Gastrocnemius medialis (tissue), 4 donors: ENCODE data around the gene ASB2. TPM values are rescaled to one million over a fixed set of nuclear protein-coding genes. Genes with fewer than 3 reads are reported as not detected.

Experiments used
- ATAC-seq, 2 donors: fragments of 150-250 bp; one replicate each; pipeline ENCODE4 v1.9.1; 2016
- DNase-seq, 2 donors: peaks; one replicate each; pipeline ENCODE4 v3.0.0-alpha.2; 2019
- H3K27ac ChIP-seq, 4 donors: fragments of 200-600 bp; sonication (generic); 1 replicate in 1 of 4; 2 replicates in 3 of 4; pipeline ENCODE4 v1.5.1; 2016 to 2018; ENCODE audit warnings: mild to moderate bottlenecking in 2 of 4, moderate library complexity in 1 of 4
- H3K27me3 ChIP-seq, 3 donors: fragments of 200-600 bp; sonication (generic) in 2 of 3; 1 replicate in 1 of 3; 2 replicates in 2 of 3; pipeline versions ENCODE4 v1.5.1 to v1.6.0; 2016 to 2019; ENCODE audit warnings: mild to moderate bottlenecking in 1 of 3, moderate library complexity in 1 of 3
- H3K36me3 ChIP-seq, 2 donors: fragments of 200-600 bp; sonication (generic) in 1 of 2; one replicate each; pipeline ENCODE4 v1.5.1; 2017 to 2018
- H3K4me1 ChIP-seq, 2 donors: fragments of 200-600 bp; sonication (generic) in 1 of 2; one replicate each; pipeline ENCODE4 v1.5.1; 2016 to 2017; ENCODE audit warnings: mild to moderate bottlenecking in 2 of 2
- H3K4me3 ChIP-seq, 4 donors: fragments of 200-600 bp; sonication (generic) in 3 of 4; 1 replicate in 1 of 4; 2 replicates in 3 of 4; pipeline ENCODE4 v1.5.1; 2016 to 2019; ENCODE audit warnings: mild to moderate bottlenecking in 2 of 4
- H3K9me3 ChIP-seq, 3 donors: fragments of 200-600 bp; sonication (generic) in 2 of 3; 1 replicate in 1 of 3; 2 replicates in 2 of 3; pipeline ENCODE4 v1.5.1; 2016 to 2019
- POLR2A ChIP-seq, 2 donors: fragments of 450-650 bp; IDR thresholded peaks; one replicate each; pipeline ENCODE4 v1.6.1; 2017; ENCODE audit warnings: antibody characterized with exemption in 2 of 2, mild to moderate bottlenecking in 2 of 2, moderate library complexity in 2 of 2
- in situ Hi-C, 4 donors: fragments of 200-750 bp; cut with MboI; loops; one replicate each; pipeline versions ENCODE4 v1.15.0 to v1.8.0; 2017; ENCODE audit warnings: low sequenced_read_pairs in 4 of 4
- intact Hi-C: fragments of 100-400 bp; cut with DNase I; formaldehyde crosslinking; loops from one replicate; pipeline ENCODE4 v1.15.1; 2023; ENCODE audit warnings: low total_unique reads
- total RNA-seq, 4 donors: library from RNA; depleted of rRNA; stranded (reverse); fragments of >200 nt; gene quantifications; one replicate each; pipeline versions ENCODE4 v1.1.0 to v1.2.3, GENCODE V29; 2016
- TF ChIP-seq, protein P1 (sequence below), 5 experiments: fragments of 450-650 bp in 3 of 5; fragments of 200-600 bp in 2 of 5; sonication (generic) in 2 of 5; IDR thresholded peaks in 4 of 5; conservative IDR thresholded peaks in 1 of 5; 1 replicate in 4 of 5; 2 replicates in 1 of 5; pipeline ENCODE4 v1.5.1; 2016 to 2019; ENCODE audit warnings: antibody characterized with exemption in 5 of 5, mild to moderate bottlenecking in 3 of 5, moderate library complexity in 3 of 5

The ASB2 gene
- total RNA-seq, 4 donors from 2014 or later: 335 to 819 (median 539) TPM

DNA sequence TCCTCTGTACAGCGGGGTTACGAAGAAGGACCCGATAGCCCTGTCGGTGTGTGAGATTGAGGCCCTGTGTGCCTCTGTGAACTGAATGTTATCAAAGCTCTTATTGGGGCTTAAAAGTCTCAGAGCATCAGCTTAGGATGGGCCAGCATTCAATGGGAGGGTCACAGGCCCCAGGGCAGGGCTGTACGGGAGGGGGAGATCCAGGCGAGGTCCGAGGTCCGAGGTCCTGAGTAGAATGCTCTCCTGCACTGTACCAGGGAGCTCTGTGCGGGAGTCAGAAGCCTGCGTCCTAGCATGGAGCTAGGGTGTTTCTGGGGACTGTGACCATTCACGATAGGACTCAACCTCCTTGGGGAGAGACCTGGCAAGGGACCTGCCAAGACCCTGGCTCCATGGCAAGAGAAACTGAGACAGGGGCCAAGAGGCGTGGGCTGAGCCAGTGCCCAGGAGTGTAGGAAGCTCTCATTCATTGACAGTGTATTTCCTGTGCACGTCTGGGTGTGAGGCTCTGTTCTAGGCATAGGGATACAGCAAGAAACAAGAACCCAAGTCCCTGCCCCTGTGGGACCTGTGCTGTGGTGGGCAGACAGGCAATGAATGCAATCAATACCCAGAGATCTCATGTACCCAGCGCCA is 61.2 kb downstream of the ASB2 start:
- no peak for DNase-seq
- no peak overlapping the region for H3K4me3 ChIP-seq
- peaks cover 0 to 15% of the 10 kb centered on the region in 2 donors for H3K36me3 ChIP-seq
- no peak for ATAC-seq
- no peak for TF ChIP-seq POLR2A (IDR thresholded peaks at IDR 0.05)
- TF ChIP-seq, protein P1, sequence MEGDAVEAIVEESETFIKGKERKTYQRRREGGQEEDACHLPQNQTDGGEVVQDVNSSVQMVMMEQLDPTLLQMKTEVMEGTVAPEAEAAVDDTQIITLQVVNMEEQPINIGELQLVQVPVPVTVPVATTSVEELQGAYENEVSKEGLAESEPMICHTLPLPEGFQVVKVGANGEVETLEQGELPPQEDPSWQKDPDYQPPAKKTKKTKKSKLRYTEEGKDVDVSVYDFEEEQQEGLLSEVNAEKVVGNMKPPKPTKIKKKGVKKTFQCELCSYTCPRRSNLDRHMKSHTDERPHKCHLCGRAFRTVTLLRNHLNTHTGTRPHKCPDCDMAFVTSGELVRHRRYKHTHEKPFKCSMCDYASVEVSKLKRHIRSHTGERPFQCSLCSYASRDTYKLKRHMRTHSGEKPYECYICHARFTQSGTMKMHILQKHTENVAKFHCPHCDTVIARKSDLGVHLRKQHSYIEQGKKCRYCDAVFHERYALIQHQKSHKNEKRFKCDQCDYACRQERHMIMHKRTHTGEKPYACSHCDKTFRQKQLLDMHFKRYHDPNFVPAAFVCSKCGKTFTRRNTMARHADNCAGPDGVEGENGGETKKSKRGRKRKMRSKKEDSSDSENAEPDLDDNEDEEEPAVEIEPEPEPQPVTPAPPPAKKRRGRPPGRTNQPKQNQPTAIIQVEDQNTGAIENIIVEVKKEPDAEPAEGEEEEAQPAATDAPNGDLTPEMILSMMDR (IDR thresholded peaks at IDR 0.05 in 4 of 5, conservative IDR thresholded peaks at IDR 0.05 in 1 of 5): no peak
- no peaks in the 10 kb centered on the region for H3K27me3 ChIP-seq
- no peaks in the 10 kb centered on the region for H3K4me1 ChIP-seq
- intact Hi-C loops: no loop called here
- H3K27ac ChIP-seq: no peak overlapping the region
- in situ Hi-C loops: no loop called here
- no peaks in the 10 kb centered on the region for H3K9me3 ChIP-seq

DNA sequence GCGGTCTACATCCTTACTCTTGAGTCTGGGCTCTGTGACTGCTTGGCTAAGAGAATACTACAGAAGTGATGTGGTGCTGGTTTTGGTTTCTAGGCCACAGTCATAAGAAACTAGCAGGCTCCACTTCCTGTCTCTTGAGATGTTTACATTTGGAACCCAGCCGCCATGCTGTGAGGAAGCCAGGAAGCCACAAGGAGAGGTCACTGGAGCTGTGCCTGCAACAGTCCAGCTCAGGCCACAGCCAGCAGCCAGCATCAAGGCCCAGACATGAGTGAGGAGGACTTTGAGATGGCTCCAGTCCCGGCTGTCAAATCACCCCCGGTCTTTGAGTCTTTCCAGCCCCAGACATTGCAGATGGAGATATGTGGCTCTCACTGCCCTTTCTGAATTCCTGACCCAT is 62.1 kb downstream of the ASB2 start:
- in situ Hi-C loops: no loop called here
- no peaks in the 10 kb centered on the region for H3K4me1 ChIP-seq
- no peak overlapping the region for H3K4me3 ChIP-seq
- no peak overlapping the region for H3K27ac ChIP-seq
- ATAC-seq: peak in 1 of 2 donors; percentile 3
- no peaks in the 10 kb centered on the region for H3K27me3 ChIP-seq
- DNase-seq: no peak
- no peaks in the 10 kb centered on the region for H3K9me3 ChIP-seq
- intact Hi-C loops: no loop called here
- peaks cover 0 to 8% of the 10 kb centered on the region in 2 donors for H3K36me3 ChIP-seq
- no peak for TF ChIP-seq POLR2A (IDR thresholded peaks at IDR 0.05)
- TF ChIP-seq, protein P1 (IDR thresholded peaks at IDR 0.05 in 4 of 5, conservative IDR thresholded peaks at IDR 0.05 in 1 of 5): no peak

DNA sequence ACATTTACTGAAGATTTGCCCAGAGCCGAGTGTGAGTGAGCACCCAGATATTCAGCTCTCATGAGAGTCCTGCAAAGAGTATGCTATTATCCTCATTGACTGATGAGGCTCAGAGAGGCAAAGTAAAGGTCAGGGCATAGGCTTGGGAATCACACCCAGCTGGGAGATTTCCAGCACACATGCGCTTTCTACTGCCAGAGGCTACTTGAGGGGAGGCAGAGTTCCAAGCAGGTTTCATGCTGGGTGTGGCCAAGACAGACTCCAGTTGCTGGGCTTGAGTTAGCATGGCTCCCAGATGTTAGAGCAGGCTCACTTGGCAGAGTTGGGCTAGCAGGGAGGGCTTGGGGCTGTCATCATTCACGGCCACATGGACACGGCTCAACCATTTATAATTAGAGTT is 63.6 kb downstream of the ASB2 start:
- no peaks in the 10 kb centered on the region for H3K27me3 ChIP-seq
- no peak for DNase-seq
- ATAC-seq: peak in 1 of 2 donors; percentile 5

DNA sequence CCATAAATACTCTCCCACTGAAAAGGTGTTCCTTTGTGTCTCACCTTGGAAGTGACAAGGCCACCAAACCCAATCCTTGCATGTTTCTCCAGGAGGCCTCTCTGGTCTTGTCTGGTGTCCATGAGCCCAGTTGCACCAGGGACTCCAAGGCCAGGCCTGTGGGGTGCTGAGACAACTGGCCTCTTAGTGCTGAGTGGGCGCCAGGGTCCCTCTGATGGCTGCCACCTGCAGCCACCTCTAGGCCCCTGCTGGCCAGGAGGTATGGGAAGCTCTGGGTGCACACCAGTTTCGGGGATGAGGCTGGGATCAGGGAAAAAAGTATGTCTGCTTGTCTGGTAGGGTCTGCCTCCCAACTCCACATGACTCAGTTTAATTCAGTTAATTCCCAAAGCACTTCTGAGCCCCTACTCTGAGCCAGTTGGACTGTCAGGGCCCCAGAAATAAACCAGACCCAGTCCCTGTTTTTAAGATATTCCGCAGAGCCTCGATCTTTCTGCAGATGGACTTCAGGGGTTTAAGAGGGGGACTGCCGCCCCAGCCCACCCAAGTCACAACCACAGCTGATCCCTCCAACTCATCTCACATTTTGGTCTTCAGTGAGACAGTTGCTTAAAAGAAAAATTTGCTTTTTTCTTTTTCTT is 64.3 kb downstream of the ASB2 start:
- in situ Hi-C loops: no loop called here
- no peaks in the 10 kb centered on the region for H3K36me3 ChIP-seq
- intact Hi-C loops: no loop called here
- H3K9me3 ChIP-seq: no peaks in the 10 kb centered on the region
- DNase-seq (no peak), ATAC-seq (no peak)
- H3K4me3 ChIP-seq: no peak overlapping the region
- H3K27ac ChIP-seq: no peak overlapping the region
- H3K27me3 ChIP-seq: no peaks in the 10 kb centered on the region
- H3K4me1 ChIP-seq: no peaks in the 10 kb centered on the region
- TF ChIP-seq, protein P1 (IDR thresholded peaks at IDR 0.05 in 4 of 5, conservative IDR thresholded peaks at IDR 0.05 in 1 of 5): no peak
- no peak for TF ChIP-seq POLR2A (IDR thresholded peaks at IDR 0.05)

More for the DNA sequence above, 63.6 kb downstream of the ASB2 start:
- no peaks in the 10 kb centered on the region for H3K9me3 ChIP-seq
- H3K27ac ChIP-seq: no peak overlapping the region
- intact Hi-C loops: no loop called here
- H3K36me3 ChIP-seq: no peaks in the 10 kb centered on the region
- H3K4me3 ChIP-seq: no peak overlapping the region
- H3K4me1 ChIP-seq: no peaks in the 10 kb centered on the region
- in situ Hi-C loops: no loop called here
- no peak for TF ChIP-seq POLR2A (IDR thresholded peaks at IDR 0.05)
- TF ChIP-seq, protein P1 (IDR thresholded peaks at IDR 0.05 in 4 of 5, conservative IDR thresholded peaks at IDR 0.05 in 1 of 5): no peak
